ENCODE results near the gene UGDH.

DNA sequence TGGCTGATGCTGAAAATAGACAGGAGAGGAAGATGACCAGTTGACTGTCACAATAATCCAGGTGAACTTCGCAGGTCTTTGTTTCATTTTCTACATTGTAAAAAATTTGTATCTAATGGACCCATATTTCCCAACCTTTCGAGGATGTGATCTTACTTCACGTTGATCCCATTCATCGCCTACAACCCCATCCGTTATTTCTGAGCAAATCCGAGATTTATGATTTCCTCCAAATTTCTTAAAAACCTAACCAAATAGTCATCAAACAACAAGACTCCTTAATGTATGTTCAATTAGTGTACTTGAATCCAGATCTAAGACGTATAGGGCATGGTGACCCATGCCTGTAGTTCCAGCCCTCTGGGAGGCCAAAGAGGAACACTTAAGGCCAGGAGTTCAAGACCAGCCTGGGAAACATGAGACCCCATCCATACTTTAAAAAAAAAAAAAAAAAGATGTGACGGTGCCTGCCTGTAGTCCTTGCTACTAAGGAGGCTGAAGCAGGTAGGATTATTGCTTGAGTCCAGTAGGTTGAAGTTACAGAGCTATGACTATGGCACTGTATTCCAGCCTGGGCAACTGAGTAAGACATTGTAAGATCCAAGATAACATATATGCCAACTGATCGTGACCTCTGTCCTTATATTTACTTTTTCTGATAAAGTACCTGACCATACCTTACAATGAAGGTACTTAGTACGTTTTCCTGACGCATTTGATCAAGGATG lies 74.2 kb downstream of the UGDH start:
- no peak for TF ChIP-seq YY1 (IDR thresholded peaks at IDR 0.05; ENCODE audit: insufficient read depth, insufficient read length)
- TF ChIP-seq ZNF274 (IDR thresholded peaks at IDR 0.05; ENCODE audit: low read depth, low read length): no peak
